GM06990 (cell line): ENCODE measurements around the gene ACSF2.
"Not testable (repeated sequence)": the region's sequence is repeated elsewhere in the genome, so short reads cannot be mapped to it uniquely, and the experiment has no call there.

Experiments
- DNase-seq: peaks from one replicate; pipeline ENCODE4 v3.0.0-alpha.2; 2011; ENCODE audit not compliant: insufficient read length; ENCODE audit errors: extremely low read depth
- H3K27me3 ChIP-seq: replicated peaks from 2 replicates; pipeline ENCODE4 v1.6.0; 2011; ENCODE audit warnings: low read length; ENCODE audit not compliant: control insufficient read depth, insufficient read depth
- H3K36me3 ChIP-seq: 2 replicates; pipeline ENCODE4 v1.5.1; 2011; ENCODE audit warnings: low read length; ENCODE audit not compliant: control insufficient read depth, insufficient read depth
- H3K4me3 ChIP-seq: replicated peaks from 2 replicates; pipeline ENCODE4 v1.5.1; 2011; ENCODE audit warnings: low read depth, mild to moderate bottlenecking, control low read depth, low read length
- TF ChIP-seq, protein P1 (sequence below): IDR thresholded peaks from 2 replicates; pipeline ENCODE4 v1.5.1; 2011; ENCODE audit warnings: low read length, control low read depth, mild to moderate bottlenecking, inconsistent platforms; ENCODE audit not compliant: insufficient read depth, poor library complexity, severe bottlenecking

Gene ACSF2

DNA sequence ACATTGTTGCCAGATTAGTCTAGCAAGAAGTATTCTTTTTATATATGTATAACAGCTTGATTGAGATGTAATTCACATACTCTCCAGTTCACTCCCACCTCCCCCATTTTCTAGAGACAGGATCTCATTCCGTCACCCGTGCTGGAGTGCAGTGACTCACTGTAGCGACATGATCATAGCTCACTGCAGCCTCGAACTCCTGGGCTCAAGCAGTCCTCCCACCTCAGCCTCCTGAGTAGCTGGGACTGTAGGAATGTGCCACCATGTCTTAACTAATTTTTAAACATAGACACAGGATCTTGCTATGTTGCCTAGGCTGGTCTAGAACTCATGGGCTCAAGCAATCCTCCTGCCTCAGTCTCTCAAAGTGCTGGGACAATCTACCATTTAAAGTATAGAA lies 49.3 kb downstream of the ACSF2 start:
- Histone ChIP-seq H3K36me3 (no peaks in the 10 kb centered on the region), H3K4me3 (no peak overlapping the region), H3K27me3 (no peaks in the 10 kb centered on the region)
- no peak for DNase-seq
- TF ChIP-seq, protein P1, sequence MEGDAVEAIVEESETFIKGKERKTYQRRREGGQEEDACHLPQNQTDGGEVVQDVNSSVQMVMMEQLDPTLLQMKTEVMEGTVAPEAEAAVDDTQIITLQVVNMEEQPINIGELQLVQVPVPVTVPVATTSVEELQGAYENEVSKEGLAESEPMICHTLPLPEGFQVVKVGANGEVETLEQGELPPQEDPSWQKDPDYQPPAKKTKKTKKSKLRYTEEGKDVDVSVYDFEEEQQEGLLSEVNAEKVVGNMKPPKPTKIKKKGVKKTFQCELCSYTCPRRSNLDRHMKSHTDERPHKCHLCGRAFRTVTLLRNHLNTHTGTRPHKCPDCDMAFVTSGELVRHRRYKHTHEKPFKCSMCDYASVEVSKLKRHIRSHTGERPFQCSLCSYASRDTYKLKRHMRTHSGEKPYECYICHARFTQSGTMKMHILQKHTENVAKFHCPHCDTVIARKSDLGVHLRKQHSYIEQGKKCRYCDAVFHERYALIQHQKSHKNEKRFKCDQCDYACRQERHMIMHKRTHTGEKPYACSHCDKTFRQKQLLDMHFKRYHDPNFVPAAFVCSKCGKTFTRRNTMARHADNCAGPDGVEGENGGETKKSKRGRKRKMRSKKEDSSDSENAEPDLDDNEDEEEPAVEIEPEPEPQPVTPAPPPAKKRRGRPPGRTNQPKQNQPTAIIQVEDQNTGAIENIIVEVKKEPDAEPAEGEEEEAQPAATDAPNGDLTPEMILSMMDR, result no peak

DNA sequence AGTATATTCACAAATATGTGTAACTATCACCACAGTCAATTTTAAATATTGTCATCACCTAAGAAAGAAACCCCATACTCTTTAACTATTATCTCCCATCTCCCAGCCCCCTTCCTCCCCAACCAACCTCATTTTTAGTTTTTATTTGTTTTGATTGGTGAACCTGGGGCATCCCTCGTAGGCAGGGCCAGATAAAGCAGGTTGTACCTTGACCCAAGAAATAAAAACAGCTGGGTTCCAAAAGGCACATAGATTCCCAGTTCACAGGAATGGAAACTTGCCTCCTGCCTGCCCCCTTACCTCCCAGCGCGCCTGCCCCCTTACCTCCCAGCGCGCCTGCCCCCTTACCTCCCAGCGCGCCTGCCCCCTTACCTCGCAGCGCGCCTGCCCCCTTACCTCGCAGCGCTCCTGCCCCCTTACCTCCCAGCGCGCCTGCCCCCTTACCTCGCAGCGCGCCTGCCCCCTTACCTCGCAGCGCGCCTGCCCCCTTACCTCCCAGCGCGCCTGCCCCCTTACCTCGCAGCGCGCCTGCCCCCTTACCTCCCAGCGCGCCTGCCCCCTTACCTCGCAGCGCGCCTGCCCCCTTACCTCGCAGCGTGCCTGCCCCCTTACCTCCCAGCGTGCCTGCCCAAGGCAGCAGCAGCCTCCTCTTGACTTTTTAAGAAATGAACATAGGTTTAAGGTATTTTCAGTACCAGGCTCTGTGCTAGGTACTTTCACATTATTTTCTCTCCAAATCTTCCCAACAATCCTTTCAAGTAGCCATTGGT lies 49.9 kb downstream of the ACSF2 start:
- not testable (repeated sequence) for H3K27me3 ChIP-seq, H3K36me3 ChIP-seq, DNase-seq, H3K4me3 ChIP-seq

DNA sequence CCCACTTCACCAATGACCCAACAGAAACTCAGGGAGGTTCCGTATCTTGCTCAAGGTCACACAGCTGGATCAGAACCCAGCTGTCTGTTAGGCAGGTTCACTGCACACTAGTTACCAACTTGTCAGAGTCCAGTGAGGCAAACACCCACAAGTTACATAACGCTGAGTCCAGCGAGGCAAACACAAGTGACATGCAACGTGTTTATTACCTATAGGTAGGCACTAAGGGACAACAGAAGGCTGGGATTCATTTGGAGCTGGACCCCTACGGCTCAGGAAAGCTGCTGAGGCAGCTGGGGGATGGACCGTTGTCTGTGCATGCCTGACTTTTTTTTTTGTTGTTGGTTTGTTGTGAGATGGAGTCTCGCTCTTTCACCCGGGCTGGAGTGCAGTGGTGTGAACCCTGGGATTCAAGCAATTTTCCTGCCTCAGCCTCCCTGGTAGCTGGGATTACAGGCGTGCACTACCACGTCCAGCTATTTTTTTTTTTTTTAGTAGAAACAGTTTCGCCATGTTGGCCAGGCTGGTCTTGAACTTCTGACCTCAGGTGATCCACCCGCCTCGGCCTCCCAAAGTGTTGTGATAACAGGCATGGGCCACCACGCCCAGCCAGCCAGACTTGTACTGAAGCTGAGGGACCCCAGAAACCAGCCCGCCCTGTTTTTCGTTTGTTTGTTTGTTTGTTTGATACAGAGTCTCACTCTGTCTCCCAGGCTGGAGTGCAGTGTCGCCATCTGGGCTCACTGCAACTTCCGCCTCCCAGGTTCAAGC lies 50.7 kb downstream of the ACSF2 start:
- TF ChIP-seq, protein P1, result no peak
- DNase-seq, result no peak
- H3K36me3 ChIP-seq, result no peaks in the 10 kb centered on the region

DNA sequence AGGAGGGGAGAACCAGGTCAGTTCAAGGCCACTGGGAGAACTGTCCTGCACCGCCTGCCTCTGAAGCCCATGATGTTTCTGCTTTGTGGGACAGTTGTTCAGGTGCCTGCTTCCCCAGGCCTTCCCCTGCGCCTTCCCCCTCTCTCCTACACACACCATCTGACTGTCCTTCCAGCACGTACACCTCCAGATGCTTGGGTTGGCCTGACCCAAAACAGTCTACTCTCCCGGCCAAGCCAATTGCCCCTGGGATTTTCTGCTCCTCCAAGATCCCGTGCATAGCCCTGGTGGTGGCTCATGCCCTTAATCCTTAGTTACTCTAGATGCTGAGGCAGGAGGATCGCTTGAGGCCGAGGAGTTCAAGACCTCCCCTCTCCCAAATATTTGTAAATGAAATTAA lies 52.0 kb downstream of the ACSF2 start:
- no peaks in the 10 kb centered on the region for H3K27me3 ChIP-seq
- no peak for DNase-seq
- H3K4me3 ChIP-seq, result peak overlapping the region; percentile 53
- TF ChIP-seq, protein P1, result no peak
- no peaks in the 10 kb centered on the region for H3K36me3 ChIP-seq

More for the DNA sequence above, 50.7 kb downstream of the ACSF2 start:
- H3K4me3 ChIP-seq, result no peak overlapping the region
- H3K27me3 ChIP-seq, result no peaks in the 10 kb centered on the region

DNA sequence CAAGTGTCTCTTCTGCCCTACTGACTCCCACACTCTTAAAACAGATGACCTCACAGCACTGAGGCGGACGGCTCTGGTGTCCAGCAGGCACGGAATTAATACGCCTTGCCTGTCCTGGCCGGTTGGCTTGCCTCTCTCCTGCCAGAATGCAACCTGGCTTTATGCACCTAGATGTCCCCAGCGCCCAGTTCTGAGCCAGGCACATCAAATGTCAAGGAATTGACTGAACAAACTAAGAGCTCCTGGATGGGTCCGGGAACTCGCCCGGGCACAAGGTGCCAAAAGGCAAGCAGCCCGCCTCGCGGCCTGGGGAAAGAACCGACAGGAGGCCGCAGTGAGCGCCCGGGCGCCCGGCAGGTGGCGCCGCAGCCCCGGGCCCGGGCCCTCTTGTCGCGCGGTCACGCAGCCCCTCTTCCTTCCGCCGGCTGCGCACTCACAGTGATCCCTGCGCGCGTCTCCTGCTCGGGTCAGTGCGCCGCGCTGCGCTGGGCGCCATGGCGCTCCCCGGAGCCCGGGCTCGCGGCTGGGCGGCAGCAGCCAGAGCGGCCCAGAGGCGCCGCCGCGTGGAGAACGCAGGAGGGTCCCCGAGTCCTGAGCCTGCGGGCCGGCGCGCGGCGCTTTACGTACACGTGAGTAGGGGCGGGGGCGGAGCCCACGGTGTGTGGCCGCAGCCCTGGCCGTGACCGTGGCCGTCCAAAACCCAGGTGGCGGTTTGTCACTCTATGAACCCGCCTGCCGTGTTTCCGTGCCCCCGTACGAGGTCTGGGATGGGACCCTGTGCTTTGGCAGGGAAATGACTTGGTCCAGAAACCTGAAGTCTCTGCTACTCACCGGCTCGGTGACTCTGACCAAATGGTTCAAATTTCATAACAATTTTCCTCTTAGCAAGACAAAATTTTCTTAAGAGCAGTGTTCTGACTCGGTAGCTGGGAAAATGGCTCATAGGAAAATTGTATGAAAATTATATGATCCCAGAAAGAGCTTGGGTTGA lies 52.7 kb downstream of the ACSF2 start, which contains the start of gene RSAD1:
RSAD1 (plus strand) TSS at position 470 of the 991 bp plus-strand sequence; CDS start at position 495, 25 bp downstream.
- Histone ChIP-seq H3K27me3 (no peaks in the 10 kb centered on the region), H3K4me3 (peak within 1 kb of the TSS; percentile 85), H3K36me3 (no peaks in the 10 kb centered on the region; the same call in none of the 2 replicates)
- TF ChIP-seq, protein P1, result peak; percentile 50
- peak; percentile 97 for DNase-seq
